T-helper 2 cell treated with Interferon-gamma antibody and Interleukin-4, amounts not matched to agents 5 μg/mL and 100 μg/mL, for 36 hours (primary cell): ENCODE measurements around the gene COX6B1.
A peak's percentile ranks its signal among the peaks of the same experiment; 100 is the strongest.

Source experiments
- DNase-seq: peaks from one replicate; pipeline ENCODE4 v3.0.0; 2021; ENCODE audit warnings: low spot score
- H3K27ac Mint-ChIP-seq: one replicate; pipeline ENCODE4 v1.8.0; 2021; ENCODE audit warnings: mild to moderate bottlenecking, mixed read lengths
- H3K27me3 Mint-ChIP-seq: one replicate; pipeline ENCODE4 v1.8.0; 2021; ENCODE audit warnings: low read depth, mixed read lengths
- H3K36me3 Mint-ChIP-seq: one replicate; pipeline ENCODE4 v1.8.0; 2021; ENCODE audit warnings: low read depth, mixed read lengths
- H3K4me1 Mint-ChIP-seq: one replicate; pipeline ENCODE4 v1.8.0; 2021; ENCODE audit warnings: low read depth, mixed read lengths
- H3K4me3 Mint-ChIP-seq: one replicate; pipeline ENCODE4 v1.8.0; 2022; ENCODE audit warnings: mild to moderate bottlenecking, moderate library complexity, mixed read lengths
- H3K9me3 Mint-ChIP-seq: one replicate; pipeline ENCODE4 v1.8.0; 2021; ENCODE audit warnings: mixed read lengths

COX6B1 gene

GRCh38 chr19:35695895-35696422, 47.8 kb downstream of the COX6B1 start:
- peaks cover 12% of the 10 kb centered on the region for H3K4me1 Mint-ChIP-seq
- H3K9me3 Mint-ChIP-seq, result no peaks in the 10 kb centered on the region
- no peaks in the 10 kb centered on the region for H3K36me3 Mint-ChIP-seq
- H3K27ac Mint-ChIP-seq, result no peak overlapping the region
- no peaks in the 10 kb centered on the region for H3K27me3 Mint-ChIP-seq
- H3K4me3 Mint-ChIP-seq, result no peak overlapping the region
- no peak for DNase-seq

DNA sequence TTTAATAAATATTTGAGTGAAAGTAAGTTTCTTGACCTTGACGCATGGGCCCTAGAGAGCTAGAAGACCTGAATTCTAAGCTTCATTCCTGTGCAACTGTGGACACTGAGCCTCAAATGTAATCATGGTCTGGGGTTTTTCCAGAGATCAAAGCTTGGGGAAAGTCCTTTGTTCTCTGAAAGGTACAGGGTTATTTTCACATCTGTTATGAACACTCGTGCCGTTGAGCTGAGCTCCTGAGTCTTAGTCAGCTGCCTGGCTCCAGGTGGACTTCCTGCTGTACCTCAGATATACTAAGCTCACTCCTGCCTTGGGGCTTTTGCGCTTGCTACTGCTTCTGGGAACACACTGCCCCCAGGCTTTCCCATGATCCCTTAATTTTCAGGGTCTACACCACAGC, 48.7 kb downstream of the COX6B1 start:
- Mint-ChIP-seq H3K4me1 (peaks cover 12% of the 10 kb centered on the region), H3K27me3 (no peaks in the 10 kb centered on the region)

GRCh38 chr19:35702223-35703012, 54.3 kb downstream of the COX6B1 start:
- H3K4me3 Mint-ChIP-seq, result peak overlapping the region; percentile 85
- H3K36me3 Mint-ChIP-seq, result no peaks in the 10 kb centered on the region
- no peaks in the 10 kb centered on the region for H3K27me3 Mint-ChIP-seq
- DNase-seq, result peak; percentile 94
- H3K4me1 Mint-ChIP-seq, result peaks cover 6% of the 10 kb centered on the region
- no peaks in the 10 kb centered on the region for H3K9me3 Mint-ChIP-seq
- H3K27ac Mint-ChIP-seq, result peak overlapping the region; percentile 95

More for the DNA sequence above, 48.7 kb downstream of the COX6B1 start:
- no peak for DNase-seq
- Mint-ChIP-seq H3K27ac (no peak overlapping the region), H3K9me3 (no peaks in the 10 kb centered on the region), H3K36me3 (no peaks in the 10 kb centered on the region), H3K4me3 (no peak overlapping the region)

DNA sequence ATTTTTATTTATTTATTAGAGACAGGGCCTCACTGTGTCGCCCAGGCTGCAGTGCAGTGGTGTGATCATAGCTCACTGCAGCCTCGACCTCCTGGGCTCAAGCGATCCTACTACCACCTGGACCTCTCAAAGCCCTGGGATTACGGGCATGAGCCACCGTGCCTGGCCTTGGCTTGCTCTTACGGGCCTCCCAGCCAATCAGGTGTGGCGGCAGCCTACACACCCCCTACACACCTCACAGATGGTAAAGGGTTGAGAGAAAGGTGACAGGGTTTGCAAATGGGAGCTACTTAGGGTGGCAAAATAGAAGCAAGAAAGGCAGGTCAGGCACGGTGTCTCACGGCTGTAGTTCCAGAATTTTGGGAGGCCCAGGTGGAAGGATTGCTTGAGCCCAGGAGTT, 55.2 kb downstream of the COX6B1 start:
- H3K27ac Mint-ChIP-seq, result no peak overlapping the region
- H3K4me3 Mint-ChIP-seq, result no peak overlapping the region
- no peaks in the 10 kb centered on the region for H3K36me3 Mint-ChIP-seq
- no peaks in the 10 kb centered on the region for H3K27me3 Mint-ChIP-seq
- DNase-seq, result no peak
- no peaks in the 10 kb centered on the region for H3K9me3 Mint-ChIP-seq
- peaks cover 6% of the 10 kb centered on the region for H3K4me1 Mint-ChIP-seq

DNA sequence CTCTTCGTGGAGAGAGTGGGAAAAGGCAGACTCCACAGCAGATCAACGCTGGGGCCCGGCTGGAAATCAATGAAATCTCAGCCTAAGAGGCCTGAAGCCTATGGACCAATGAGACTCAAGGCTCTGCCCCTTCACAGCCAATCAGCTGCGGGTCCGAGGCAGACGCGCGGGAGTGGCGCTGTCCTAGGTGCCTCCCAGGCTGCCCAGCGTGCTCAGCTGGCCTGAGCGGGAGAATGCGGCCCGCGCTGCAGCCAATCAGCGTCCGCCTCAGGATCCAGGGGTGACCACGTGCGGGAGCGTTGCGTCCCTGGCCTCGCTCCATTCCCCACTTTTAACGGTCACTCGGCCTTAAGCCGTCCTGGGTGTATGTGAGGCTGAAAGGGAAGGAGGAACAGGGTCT, 56.1 kb downstream of the COX6B1 start, which contains the start of gene ZBTB32:
Gene ZBTB32 (plus strand): TSS at position 341 of the 400 bp plus-strand sequence. CDS start 10,069 bp downstream, outside the sequence.
- no peaks in the 10 kb centered on the region for H3K9me3 Mint-ChIP-seq
- DNase-seq, result peak; percentile 35
- no peaks in the 10 kb centered on the region for H3K36me3 Mint-ChIP-seq
- no peak within 1 kb of the TSS for H3K4me3 Mint-ChIP-seq
- H3K4me1 Mint-ChIP-seq, result peaks cover 6% of the 10 kb centered on the region
- H3K27ac Mint-ChIP-seq, result no peak within 1 kb of the TSS
- no peaks in the 10 kb centered on the region for H3K27me3 Mint-ChIP-seq
